Fibroblast of skin of left quadriceps (primary cell): ENCODE data around the gene EPS8L1.
"Not testable (repeated sequence)": the region's sequence is repeated elsewhere in the genome, so short reads cannot be mapped to it uniquely, and the experiment has no call there.

Source experiments
- DNase-seq, 2 experiments: peaks; one replicate each; pipeline ENCODE4 v3.0.0-alpha.2; 2013; ENCODE audit warnings: low read depth in 2 of 2

EPS8L1 gene

DNA sequence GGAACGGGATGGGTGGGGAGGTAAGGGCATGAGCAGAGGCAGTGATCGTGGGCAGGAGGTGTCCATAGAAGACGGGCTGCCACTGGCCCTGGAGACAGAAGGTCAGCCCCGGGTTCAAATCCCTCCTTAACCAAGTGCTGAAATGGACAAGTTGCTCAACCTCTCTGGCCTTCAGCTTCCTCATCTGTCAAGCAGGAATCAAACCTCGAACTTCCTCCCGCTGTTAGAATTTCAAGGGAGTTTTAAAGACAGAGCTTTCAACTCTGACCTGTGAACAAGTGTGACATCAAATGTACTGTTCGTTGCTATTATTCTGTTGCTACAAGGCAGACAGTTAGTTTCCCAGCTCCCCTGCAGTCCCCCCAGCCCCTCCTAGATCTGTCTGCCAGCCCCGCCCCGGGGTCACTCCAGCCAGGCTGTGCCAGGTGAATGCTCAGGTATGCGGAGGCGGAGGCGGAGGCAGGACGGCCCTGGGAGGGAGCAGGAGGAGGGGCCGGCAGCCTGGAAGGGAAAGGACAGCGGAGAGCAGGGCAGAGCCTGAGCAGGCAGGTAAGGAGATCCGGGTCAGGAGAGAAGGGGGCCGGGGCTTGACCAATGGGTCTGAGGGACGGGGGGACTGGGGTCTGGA, at the start of gene EPS8L1:
EPS8L1 (plus strand) TSS at position 499 of the 628 bp plus-strand sequence. CDS start 576 bp downstream, outside the sequence.
- DNase-seq = no peak

DNA sequence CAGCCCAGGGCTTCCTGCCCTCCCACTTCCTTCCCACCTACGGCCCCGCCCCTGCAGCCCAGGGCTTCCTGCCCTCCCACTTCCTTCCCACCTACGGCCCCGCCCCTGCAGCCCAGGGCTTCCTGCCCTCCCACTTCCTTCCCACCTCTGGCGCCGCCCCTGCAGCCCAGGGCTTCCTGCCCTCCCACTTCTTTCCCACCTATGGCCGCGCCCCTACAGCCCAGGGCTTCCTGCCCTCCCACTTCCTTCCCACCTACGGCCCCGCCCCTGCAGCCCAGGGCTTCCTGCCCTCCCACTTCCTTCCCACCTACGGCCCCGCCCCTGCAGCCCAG, 48.6 kb upstream of the EPS8L1 start:
- not testable (repeated sequence) for DNase-seq

DNA sequence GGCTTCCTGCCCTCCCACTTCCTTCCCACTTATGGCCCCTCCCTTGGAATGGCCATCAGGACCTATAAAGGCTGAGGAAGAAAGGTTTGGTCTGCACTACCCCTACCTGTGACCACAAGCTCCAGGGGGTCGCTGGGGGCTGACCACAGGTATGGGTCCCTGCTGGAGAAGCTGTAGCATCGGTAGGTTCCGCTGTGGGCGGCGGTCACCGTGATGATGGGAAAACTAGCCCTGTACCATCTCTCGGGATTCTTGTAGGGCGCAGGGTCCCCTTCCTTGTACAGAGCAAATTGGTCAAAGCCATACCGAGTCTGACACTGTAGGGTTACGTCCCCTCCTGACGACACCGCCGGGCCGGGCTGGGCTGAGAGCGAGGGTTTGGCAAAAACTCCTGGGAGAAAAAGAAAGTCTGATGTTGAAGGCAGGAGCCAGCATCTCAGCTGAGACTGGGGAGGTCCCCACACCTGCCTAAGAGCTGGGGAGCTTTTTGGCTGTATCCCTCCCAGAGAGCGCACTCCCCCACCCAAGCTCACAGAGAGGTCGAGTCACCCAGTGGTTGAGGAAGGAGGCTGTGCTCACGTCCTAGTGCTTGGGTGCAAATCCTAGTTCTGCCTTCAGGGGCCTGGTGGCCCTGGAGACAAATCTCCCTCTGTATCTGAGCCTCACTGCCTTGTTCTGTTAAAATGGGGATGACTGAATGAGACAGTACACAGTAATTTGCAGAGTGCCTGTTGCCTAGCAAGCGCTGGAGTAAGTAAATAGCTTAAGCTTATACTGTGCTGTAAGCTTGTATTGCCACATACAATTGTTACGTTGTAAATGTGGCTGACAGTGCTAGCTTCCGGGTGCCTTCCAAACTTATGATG, 48.0 kb upstream of the EPS8L1 start:
- DNase-seq = no peak

DNA sequence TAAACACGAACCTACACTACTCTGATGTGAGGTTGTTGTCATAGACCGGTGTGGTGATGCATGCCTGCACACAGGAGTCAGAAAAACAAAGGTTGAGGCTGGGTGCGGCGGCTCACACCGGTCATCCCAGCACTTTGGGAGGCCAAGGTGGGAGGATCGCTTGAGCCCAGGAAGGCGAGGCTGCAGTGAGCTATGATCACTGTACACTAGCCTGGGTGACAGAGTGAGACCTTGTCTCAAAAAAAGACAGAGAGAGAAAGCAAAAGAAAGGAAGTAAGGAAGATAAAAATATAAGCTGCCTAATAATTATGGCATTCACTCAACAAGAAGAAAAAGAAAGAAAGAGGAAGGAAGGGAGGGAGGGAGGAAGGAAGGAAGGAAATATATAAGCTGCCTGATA, 46.9 kb upstream of the EPS8L1 start:
- no peak for DNase-seq

DNA sequence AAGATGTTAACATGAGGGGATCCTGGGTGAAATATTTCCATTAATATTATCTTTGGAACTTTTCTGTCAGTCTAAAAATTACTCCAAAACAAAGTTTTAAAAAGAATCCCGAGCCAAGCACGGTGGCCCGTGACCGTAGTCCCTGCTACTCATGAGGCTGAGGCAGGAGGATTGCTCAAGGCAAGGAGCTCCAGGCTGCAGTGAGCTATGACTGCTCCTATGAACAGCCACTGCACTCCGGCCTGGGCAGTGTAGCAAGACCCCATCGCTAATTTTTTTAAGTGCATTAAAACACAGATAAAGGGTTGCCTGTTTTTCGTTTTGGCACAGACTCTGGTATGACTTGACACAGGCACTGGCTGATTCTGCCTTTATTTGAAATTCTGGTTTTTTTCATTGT, 44.5 kb upstream of the EPS8L1 start:
- no peak for DNase-seq

DNA sequence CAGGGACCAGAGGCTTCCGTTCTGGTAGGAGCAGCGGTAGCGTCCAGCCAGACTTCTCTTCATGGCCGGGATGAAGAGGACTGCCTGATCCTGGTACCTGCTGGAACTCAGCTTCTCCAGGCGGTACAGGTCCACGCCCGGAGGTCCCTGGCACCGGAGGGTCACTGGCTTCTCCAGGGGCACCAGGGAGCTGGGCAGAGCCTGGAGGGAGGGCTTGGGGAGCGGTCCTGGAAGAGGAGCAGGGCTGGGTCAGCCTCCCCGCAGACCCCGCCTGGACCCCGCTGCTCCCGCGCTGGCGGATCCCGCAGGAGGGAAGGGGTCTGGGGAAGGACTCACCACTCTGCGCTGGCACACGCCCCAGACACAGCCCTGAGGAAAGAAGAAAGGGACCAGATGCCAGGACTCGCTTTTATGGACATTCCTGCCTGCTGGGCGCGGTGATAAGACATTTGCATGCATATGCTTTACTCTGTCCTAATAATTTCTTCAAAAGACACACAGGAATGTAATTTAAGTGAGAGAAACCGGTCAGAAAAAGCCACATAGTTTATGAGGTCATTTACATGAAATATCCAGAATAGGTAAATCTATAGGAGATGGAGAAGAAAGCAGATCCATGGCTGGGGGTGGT, 43.4 kb upstream of the EPS8L1 start:
- DNase-seq = no peak

DNA sequence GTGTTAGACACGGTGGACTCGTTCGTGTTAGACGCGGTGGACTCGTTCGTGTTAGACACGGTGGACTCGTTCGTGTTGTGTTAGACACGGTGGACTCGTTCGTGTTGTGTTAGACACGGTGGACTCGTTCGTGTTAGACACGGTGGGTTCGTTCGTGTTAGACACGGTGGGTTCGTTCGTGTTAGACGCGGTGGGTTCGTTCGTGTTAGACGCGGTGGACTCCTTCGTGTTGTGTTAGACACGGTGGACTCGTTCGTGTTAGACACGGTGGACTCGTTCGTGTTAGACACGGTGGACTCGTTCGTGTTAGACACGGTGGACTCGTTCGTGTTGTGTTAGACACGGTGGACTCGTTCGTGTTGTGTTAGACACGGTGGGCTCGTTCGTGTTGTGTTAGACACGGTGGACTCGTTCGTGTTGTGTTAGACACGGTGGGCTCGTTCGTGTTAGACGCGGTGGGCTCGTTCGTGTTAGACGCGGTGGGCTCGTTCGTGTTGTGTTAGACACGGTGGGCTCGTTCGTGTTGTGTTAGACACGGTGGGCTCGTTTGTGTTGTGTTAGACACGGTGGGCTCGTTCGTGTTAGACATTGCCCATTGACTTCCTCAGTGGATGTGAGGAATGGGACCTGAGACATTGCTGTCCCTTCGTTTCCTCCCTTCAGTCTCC, 42.6 kb upstream of the EPS8L1 start:
- DNase-seq = not testable (repeated sequence)

DNA sequence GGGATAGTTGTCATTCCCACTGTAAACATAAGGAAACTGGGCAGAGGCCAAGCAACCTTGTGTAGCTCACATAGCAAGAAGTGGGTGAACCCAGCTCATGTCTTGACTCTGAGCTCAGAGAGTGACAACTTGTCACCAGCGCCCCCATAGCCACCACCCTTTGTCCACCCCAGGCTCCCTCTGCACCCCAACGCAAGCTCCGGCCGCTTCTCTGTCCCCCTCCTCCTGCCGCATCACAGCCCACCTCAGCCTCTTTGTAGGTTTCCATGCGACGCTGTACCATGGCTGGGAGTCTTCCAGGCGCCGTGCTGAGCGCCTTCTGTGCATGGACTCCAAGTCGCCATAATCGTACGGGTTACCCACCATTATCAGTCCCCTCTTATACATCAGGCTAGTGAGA, 40.9 kb upstream of the EPS8L1 start:
- no peak for DNase-seq

DNA sequence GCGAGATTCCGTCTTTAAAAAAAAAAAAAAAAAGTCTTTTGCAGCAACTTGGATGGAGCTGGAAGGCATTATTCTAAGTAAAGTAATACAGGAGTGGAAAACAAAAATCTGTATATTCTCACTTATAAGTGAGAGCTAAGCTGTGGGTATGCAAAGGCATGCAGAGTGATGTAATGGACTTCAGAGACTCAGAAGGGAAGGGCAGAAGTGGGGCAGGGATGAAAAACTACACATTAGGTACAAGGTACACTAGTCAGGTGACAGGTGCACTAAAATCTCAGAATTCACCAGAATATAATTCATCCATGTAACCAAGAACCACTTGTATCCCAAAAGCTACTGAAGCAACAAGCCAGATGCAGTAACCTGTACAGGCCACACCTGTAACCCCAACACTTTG, 39.6 kb upstream of the EPS8L1 start:
- no peak for DNase-seq

DNA sequence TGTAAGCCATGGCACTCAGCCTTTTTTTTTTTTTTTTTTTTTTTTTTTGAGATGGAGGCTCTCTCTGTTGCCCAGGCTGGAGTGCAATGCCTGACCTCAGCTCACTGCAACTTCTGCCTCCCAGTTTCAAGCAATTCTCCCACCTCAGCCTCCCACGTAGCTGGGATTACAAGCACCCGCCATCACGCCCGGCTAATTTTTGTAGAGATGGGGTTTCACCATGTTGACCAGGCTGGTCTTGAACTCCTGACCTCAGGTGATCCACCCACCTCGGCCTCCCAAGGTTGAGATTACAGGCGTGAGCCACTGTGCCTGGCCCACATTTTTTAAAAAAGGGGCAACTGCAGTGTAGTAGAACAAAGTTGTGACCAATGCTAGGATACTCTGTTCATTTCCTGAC, 38.1 kb upstream of the EPS8L1 start:
- not testable (repeated sequence) for DNase-seq

DNA sequence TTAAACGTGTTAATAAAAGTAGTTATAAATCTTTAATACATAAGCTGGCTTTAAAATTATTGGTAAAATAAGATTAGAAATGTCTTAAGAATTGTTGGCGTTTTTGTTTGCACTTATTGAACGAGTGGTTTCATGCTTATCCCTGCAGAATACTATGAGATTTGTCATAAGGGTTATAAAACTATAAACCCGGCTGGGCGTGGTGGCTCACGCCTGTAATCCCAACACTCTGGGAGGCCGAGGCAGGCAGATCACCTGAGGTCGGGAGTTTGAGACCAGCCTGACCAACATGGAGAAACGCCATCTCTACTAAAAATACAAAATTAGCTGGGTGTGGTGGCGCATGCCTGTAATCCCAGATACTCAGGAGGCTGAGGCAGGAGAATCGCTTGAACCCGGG, 35.0 kb upstream of the EPS8L1 start:
- not testable (repeated sequence) for DNase-seq

DNA sequence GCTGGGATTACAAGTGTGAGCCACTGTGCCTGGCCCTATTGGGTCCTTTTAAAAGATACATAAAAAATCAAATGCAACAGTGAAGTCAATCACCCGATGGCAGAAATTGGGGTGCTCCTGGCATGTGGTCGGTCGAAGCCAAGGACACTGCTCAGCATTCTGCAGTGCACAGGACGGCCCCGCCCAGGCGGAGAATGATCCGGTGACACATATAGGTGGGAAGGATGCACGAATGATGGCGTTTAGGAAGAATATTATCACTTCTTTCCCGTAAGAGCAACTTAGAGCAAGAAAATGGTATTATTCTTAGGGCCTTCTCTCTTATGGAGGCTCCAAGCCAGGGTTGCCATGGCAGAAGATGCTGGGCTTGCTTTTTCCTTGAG, 34.4 kb upstream of the EPS8L1 start:
- no peak for DNase-seq

DNA sequence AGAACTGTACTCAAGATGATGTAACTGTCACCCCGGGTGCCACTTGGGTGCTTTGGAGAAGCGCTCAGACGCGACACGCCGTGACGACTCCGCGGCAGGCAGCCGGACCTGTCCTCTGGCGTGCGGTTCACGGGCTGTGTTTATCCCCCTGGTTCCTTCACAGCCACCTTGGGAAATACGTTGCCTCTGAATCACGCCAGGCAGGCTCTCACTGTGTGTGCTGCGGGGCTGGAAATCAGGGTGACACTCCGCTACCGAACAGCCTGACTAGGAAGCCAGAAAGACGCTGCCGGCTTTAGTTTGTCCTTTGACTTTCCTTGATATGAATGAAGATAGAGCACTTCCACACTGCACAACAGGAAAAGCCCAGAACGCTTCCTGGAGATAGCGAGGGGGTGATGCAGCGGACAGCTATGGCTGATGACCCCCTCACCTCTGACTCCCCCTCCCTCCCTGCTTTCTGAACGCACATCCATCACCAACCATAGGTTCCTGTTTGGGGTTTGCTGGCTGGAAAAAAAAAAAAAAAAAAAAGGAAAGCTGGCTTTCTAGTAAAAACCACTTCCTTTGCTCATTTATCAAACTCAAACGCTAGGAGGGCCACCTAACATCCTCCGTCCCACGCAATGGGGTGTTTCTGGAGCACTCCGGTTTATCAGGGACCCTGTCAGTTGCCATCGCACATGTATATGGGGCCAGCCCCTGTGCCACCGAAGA, 33.9 kb upstream of the EPS8L1 start:
- no peak for DNase-seq

DNA sequence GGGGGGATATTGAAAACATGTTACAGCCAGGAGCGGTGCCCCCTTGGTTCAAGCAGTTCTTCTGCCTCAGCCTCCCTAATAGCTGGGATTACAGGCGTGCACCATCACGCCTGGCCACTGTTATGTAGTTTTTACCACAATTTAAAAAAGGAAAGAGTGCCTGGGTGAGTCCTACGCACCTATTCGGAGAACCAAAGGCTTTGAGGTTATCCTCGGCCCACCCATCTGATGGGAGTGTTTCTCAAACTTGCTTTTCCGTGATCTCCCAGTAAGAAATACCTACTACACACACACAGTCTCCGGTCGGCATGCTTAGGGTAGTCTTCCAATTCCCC, 33.4 kb upstream of the EPS8L1 start:
- no peak for DNase-seq

DNA sequence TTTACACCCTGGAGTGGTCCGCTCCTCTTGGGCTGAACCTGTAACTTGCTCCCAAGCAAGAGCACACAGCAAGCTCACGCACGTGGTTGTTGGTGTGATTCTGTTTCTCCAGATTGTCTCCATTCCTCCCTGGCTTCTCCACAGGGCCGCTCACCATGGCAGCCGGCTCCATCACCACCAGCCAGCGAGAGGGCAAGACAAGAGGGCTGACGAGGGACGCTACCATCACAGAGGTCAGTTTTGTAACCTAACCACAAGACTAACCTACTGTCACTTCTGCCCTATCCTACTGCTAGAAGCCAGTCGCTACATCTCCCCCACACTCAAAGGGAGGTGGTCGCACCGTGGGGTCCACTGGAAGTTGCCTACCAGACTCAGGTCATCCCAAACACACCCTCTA, 33.0 kb upstream of the EPS8L1 start:
- DNase-seq = no peak

DNA sequence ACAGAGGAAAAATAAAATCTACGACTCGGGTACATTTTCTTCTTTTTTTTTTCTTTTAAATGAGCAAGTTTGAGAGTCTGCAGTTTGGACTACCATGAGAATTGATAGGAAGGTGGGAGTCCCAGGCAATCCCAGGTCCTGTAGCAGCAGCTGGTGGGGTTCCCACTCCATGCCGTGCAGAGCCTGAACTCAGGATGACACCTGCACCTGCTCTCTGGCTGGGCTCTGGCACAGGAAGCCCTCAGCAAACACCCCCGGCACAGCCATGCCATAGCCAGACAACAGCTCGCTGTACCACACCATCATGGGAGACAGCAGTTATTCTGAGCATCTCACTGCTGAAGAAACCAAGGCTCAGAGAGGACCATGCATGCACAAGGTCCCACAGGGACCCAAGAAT, 31.4 kb upstream of the EPS8L1 start:
- DNase-seq = no peak

DNA sequence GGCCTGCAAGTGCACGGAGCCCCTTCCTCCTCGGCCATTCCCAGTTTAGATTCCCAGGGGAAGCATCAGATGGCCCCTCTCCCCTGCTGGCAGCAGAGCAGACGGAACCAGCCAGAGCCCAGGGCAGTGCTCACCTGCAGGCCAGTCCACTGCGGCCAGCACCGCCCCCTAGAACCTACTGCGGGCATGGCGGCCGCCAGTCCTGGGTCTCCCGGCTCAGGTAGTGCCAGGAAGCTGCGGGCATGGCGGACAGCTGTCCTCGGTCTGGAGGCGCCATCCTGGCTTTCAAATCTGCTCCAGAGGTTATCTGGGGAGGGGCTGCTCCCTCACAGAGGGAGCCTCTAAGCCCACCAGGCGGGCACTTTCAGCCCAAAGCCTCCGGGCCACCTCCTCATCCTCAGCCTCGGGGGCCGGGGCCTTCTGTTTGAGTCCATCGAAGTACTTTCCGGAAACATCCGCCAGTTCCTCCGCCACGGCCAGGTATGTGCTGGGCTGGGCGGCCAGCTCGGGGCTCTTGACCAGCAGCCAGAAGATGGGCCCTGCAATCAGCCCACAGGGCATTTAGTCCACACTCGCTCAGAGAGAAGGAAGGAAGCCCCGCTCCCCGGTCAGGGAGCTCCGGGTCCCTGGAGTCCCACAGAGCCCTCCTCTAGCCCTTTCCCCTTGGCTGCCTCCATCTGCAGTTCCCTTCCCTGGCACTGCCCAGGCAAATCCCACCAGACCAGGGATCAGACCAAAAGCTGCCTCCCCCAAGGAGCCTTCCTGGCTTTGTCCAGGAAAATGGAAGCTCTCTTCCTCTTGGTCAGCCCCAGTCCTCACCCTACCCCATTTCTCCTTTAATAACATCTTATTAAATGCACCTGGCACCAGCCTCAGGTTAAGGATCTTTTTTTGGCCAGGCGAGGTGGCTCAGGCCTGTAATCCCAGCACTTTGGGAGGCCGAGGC, 30.6 kb upstream of the EPS8L1 start:
- DNase-seq = no peak

DNA sequence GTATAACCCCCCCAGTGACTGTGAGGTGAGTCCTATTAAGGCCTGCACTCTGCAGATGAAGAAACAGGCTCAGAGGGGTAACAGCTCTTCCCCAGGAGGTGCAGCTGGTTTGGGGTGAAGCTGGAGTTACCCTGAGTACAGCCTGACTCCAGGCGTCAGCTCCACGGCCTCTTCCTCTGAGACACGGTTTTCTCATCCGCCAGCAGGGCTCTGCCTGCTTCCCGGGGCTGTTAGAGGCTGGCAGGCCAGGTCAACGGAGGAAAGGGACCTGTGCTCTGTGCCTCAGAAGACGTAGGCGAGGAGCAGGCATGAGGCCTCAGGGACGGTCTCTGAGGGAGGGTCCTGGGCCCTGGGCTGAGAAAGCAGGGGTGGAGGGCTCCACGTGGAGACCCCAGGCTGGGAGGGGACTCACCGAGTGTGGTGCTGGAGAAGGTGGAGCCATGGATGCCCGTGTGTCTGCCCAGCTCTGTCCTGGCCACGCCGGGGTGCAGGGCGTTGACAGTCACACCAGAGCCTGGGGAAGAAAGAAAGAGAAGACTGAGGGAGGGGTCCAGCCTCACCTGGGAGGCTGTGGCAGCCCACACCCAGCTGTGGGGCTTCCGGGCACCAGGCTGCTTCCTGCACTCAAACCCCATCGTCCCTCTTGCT, 28.6 kb upstream of the EPS8L1 start:
- no peak for DNase-seq

DNA sequence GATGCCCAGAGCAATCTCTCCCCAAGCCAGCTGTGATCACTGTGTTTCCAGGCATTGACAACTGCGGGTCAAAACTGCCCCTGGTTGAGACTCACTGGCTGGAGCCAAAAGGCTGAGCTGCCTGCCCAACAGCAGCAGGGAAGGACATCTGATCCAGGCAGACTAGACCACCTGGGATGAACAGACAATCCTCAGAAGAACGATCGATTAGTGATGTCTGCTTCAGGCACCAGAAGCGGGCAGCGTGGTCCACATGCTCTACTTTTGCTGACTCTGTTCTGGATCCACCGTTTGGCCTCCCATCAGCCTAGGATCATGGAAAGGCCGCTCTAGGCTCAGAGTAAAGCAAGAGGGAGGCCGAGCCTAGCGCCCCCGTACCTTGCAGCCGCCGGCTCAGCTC, 27.7 kb upstream of the EPS8L1 start:
- no peak for DNase-seq

DNA sequence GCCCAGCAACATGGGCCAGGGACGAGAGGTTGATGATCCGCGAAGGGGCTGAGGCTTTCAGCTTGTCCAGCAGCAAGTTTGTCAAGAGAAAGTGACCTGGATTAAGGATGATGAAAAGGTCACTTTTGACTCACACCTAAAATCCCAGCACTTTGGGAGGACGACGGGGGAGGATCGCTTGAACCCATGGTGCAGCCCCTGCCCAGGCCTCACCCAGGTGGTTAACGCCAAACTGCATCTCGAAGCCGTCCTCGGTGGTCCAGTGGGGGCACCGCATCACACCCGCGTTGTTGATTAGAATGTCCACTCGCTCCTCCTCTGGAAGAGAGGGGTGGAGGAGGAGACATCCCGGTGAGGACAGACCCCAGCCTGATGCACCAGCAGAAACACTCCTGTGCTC, 27.2 kb upstream of the EPS8L1 start:
- DNase-seq = no peak
